Panc1 (cell line): Measurements from ENCODE around the gene PLCB4. TPM values are rescaled to one million over a fixed set of nuclear protein-coding genes. Genes with fewer than 3 reads are reported as not detected.

Experiments
- ATAC-seq: fragments of 200-7000 bp; cut with Tn5 transposase; 2 replicates; pipeline ENCODE4 v1.9.1; 2020; ENCODE audit warnings: mild to moderate bottlenecking, moderate library complexity
- BruUV-seq: library from RNA; stranded (reverse); fragments of 400-500 nt; replicated peaks from 2 replicates; lab custom pipeline; 2021; lab: Mats Ljungman, UMichigan
- CTCF ChIA-PET: fragments of 300-600 bp; sonication (Branson Sonifier 250); formaldehyde crosslinking; loops from one replicate; lab custom pipeline; 2022; ENCODE audit warnings: antibody characterized with exemption; lab: Charles Lee
- POLR2A ChIA-PET: fragments of 300-600 bp; sonication (Branson Sonifier 250); formaldehyde crosslinking; loops from one replicate; lab custom pipeline; 2022; ENCODE audit warnings: antibody characterized with exemption; lab: Charles Lee
- DNase-seq: peaks from one replicate; pipeline ENCODE4 v3.0.0-alpha.2; 2010; ENCODE audit warnings: low read depth, low spot score
- H3K27ac ChIP-seq: 2 replicates; pipeline ENCODE4 v1.5.1; 2011; ENCODE audit warnings: mild to moderate bottlenecking, low read length, inconsistent platforms
- H3K27me3 ChIP-seq: fragments of 200-500 bp; sonication (Bioruptor generic); 2 replicates; pipeline ENCODE4 v1.6.0; 2014; ENCODE audit warnings: low read length, inconsistent platforms; ENCODE audit not compliant: control insufficient read depth, insufficient read depth
- H3K36me3 ChIP-seq: fragments of 200-500 bp; sonication (Bioruptor generic); 2 replicates; pipeline ENCODE4 v1.5.1; 2014; ENCODE audit warnings: inconsistent platforms, mild to moderate bottlenecking, low read length, moderate library complexity; ENCODE audit not compliant: control insufficient read depth, insufficient read depth
- H3K4me1 ChIP-seq: 2 replicates; pipeline ENCODE4 v1.5.1; 2011; ENCODE audit warnings: inconsistent platforms, mild to moderate bottlenecking, low read length, moderate library complexity; ENCODE audit not compliant: control insufficient read depth, insufficient read depth
- H3K4me3 ChIP-seq, 2 experiments: 2 replicates each; pipeline ENCODE4 v1.5.1; 2011 to 2012; ENCODE audit warnings: low read depth in 2 of 2, low read length in 2 of 2, mild to moderate bottlenecking in 2 of 2, inconsistent platforms in 1 of 2, moderate library complexity in 1 of 2
- H3K9me3 ChIP-seq: fragments of 200-500 bp; sonication (Bioruptor generic); 2 replicates; pipeline ENCODE4 v1.5.1; 2014; ENCODE audit warnings: low read depth, mild to moderate bottlenecking, inconsistent platforms, low read length, moderate library complexity; ENCODE audit not compliant: control insufficient read depth, insufficient read depth
- CTCF ChIP-seq: fragments of 450-650 bp; IDR thresholded peaks from 2 replicates; pipeline ENCODE4 v1.5.1; 2017; ENCODE audit warnings: mild to moderate bottlenecking
- POLR2AphosphoS5 ChIP-seq: IDR thresholded peaks from 2 replicates; pipeline ENCODE4 v1.6.1; 2012; ENCODE audit warnings: mild to moderate bottlenecking, low read depth, low read length, moderate library complexity
- SIN3A ChIP-seq: IDR thresholded peaks from 2 replicates; pipeline ENCODE4 v1.6.1; 2012; ENCODE audit warnings: low read depth, mild to moderate bottlenecking, low read length, moderate library complexity, borderline replicate concordance; ENCODE audit not compliant: insufficient read depth
- TCF7L2 ChIP-seq: IDR thresholded peaks from 2 replicates; pipeline ENCODE4 v1.6.1; 2011; ENCODE audit warnings: mild to moderate bottlenecking, low read depth, low read length, inconsistent platforms
- in situ Hi-C: cut with HindIII; loops from 2 replicates; pipeline ENCODE4 v1.10.0; 2016; ENCODE audit warnings: low sequenced_read_pairs, low pct_unique_long_range_greater_than_20kb
- intact Hi-C: fragments of 100-400 bp; cut with micrococcal nuclease; formaldehyde crosslinking; loops from one replicate; pipeline ENCODE4 v1.10.0; 2022; ENCODE audit not compliant: unreplicated experiment
- total RNA-seq: library from RNA; stranded (reverse); gene quantifications from one replicate; pipeline ENCODE4 v1.2.1, GENCODE V29; 2021; ENCODE audit not compliant: unreplicated experiment
- TF ChIP-seq, protein P1 (sequence below), 2 experiments: IDR thresholded peaks; 2 replicates each; pipeline ENCODE4 v1.6.1; 2011 to 2012; ENCODE audit warnings: low read depth in 2 of 2, control low read depth in 1 of 2, low read length in 1 of 2, mild to moderate bottlenecking in 1 of 2, moderate library complexity in 1 of 2; ENCODE audit not compliant: insufficient read depth in 1 of 2

The PLCB4 gene
- total RNA-seq, 1 experiment from 2014 or later, result 1.5 TPM

GRCh38 chr20:9066191-9066590 lies 2.7 kb upstream of the PLCB4 start:
- intact Hi-C loops, result no loop called here
- ATAC-seq, result no peak
- in situ Hi-C loops, result no loop called here

GRCh38 chr20:9068233-9068801 lies 570 bp upstream of the PLCB4 start:
- Histone ChIP-seq H3K27me3 (peaks cover 9% of the 10 kb centered on the region; the same call in 1 of the 2 replicates), H3K4me1 (no peaks in the 10 kb centered on the region), H3K9me3 (no peaks in the 10 kb centered on the region), H3K36me3 (no peaks in the 10 kb centered on the region; the same call in 1 of the 2 replicates), H3K27ac (no peak overlapping the region), H3K4me3 (peak overlapping the region; percentile 51)
- ATAC-seq, result peak; percentile 86
- TF ChIP-seq SIN3A (no peak), CTCF (no peak), POLR2AphosphoS5 (no peak), TCF7L2 (no peak)
- TF ChIP-seq, protein P1, sequence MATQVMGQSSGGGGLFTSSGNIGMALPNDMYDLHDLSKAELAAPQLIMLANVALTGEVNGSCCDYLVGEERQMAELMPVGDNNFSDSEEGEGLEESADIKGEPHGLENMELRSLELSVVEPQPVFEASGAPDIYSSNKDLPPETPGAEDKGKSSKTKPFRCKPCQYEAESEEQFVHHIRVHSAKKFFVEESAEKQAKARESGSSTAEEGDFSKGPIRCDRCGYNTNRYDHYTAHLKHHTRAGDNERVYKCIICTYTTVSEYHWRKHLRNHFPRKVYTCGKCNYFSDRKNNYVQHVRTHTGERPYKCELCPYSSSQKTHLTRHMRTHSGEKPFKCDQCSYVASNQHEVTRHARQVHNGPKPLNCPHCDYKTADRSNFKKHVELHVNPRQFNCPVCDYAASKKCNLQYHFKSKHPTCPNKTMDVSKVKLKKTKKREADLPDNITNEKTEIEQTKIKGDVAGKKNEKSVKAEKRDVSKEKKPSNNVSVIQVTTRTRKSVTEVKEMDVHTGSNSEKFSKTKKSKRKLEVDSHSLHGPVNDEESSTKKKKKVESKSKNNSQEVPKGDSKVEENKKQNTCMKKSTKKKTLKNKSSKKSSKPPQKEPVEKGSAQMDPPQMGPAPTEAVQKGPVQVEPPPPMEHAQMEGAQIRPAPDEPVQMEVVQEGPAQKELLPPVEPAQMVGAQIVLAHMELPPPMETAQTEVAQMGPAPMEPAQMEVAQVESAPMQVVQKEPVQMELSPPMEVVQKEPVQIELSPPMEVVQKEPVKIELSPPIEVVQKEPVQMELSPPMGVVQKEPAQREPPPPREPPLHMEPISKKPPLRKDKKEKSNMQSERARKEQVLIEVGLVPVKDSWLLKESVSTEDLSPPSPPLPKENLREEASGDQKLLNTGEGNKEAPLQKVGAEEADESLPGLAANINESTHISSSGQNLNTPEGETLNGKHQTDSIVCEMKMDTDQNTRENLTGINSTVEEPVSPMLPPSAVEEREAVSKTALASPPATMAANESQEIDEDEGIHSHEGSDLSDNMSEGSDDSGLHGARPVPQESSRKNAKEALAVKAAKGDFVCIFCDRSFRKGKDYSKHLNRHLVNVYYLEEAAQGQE (IDR thresholded peaks at IDR 0.05; ENCODE audit: insufficient read depth in 1 of 2, low read depth in 2 of 2, low read length in 1 of 2), result no peak
- in situ Hi-C loops (no loop called here), intact Hi-C loops (no loop called here)
- CTCF ChIA-PET, result no interaction called here
- DNase-seq, result no peak
- POLR2A ChIA-PET, result no interaction called here
- no TSS peak for BruUV-seq

More at GRCh38 chr20:9066191-9066590, 2.7 kb upstream of the PLCB4 start:
- H3K27me3 ChIP-seq, result peaks cover 9% of the 10 kb centered on the region; the same call in 1 of the 2 replicates
- TF ChIP-seq SIN3A (no peak), POLR2AphosphoS5 (no peak), TCF7L2 (no peak), CTCF (no peak)
- TF ChIP-seq, protein P1 (IDR thresholded peaks at IDR 0.05; ENCODE audit: insufficient read depth in 1 of 2, low read depth in 2 of 2, low read length in 1 of 2), result no peak
- BruUV-seq, result no TSS peak
- DNase-seq, result no peak
- no peaks in the 10 kb centered on the region for H3K4me1 ChIP-seq
- H3K27ac ChIP-seq, result no peak overlapping the region
- no peaks in the 10 kb centered on the region; the same call in 1 of the 2 replicates for H3K36me3 ChIP-seq
- ChIA-PET POLR2A (no interaction called here), CTCF (no interaction called here)
- H3K4me3 ChIP-seq, result no peak overlapping the region
- no peaks in the 10 kb centered on the region for H3K9me3 ChIP-seq
